ENCODE data around the gene CHTOP.
A peak's percentile ranks its signal among the peaks of the same experiment; 100 is the strongest.
"Not testable (repeated sequence)": the region's sequence is repeated elsewhere in the genome, so short reads cannot be mapped to it uniquely, and the experiment has no call there.

Gene CHTOP

GRCh38 chr1:153635872-153636271, 2.0 kb downstream of the CHTOP start:
- no peak for DNase-seq

DNA sequence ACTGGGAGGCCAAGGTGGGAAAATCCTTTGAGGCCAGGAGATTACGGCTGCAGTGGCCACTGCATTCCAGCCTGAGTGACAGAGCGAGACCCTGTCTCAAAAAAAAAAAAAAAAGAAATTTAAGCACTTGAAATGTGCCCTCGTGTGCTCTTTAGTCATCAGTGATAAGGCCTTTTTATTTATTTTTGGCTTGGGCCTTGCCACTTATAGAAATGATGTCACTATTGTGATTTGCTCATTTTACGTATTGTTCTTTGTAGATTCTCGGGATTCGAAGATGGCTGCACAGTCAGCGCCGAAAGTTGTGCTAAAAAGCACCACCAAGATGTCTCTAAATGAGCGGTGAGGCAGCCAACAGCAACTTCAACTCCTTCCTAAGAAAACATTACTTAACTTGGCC, 2.4 kb downstream of the CHTOP start:
- DNase-seq: no peak

DNA sequence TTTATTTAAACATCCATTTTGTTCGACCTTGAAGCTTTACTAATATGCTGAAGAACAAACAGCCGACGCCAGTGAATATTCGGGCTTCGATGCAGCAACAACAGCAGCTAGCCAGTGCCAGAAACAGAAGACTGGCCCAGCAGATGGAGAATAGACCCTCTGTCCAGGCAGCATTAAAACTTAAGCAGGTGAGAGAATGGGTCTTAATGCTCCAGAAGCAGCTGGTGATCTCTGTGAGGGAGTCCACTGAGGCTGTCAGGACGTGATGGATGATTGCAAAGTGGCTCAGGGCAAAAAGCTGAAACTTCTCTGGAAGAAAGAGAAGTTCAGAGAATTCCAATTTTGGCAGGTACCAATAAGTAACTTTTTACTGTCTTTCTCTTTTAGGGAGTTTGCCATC, 4.4 kb downstream of the CHTOP start:
- no peak for DNase-seq

DNA sequence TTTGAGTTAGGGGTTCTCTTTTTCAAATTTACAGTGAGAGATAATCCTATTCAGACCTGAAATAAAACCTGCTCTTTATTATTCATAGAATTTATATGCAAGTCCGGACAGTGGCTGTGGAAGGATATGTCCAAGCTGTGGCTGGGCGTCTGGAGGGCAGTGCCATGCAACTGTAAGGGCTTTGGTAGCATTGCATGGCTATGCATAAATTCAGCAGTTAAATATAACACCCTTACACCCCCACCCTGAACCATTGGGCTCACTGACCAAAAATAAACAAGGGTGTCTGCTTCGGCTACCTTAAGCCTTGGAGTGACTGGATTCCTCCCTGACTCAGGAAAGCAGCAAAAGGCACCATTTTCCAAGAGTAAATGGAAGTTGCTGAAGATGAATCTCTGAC, 5.4 kb downstream of the CHTOP start:
- DNase-seq: no peak

DNA sequence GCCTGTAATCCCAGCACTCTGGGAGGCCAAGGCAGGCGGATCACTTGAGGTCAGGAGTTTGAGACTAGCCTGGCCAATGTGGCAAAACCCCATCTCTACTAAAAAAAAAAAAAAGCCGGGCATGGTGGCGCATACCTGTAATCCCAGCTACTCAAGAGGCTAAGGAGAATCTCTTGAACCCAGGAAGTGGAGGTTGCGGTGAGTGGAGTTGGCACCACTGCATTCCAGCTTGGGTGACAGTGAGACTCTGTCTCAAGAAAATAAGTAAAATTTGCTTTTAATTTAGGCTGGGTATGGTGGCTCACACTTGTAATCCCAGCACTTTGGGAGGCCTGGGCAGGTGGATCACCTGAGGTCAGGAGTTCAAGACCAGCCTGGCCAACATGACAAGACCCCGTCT, 6.3 kb downstream of the CHTOP start:
- DNase-seq: not testable (repeated sequence)

DNA sequence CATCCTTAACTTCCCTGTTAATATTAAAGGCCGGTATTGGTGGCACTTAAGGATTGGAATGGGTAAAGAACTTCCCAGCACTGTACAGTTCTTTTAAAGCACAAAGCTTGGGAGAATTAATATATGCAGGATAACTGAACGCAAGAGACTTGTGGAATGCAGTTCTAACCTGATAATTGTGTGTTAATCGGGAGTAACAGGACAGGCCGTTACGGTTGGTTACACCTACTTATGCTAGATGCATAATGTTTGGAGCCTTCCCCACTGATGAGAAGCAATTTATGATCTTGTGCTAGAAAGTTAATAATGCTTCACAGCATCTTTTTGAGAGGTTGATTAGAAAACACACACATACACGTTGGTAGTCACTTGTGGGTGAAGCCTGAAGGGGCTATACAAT, 7.0 kb downstream of the CHTOP start:
- DNase-seq: no peak

DNA sequence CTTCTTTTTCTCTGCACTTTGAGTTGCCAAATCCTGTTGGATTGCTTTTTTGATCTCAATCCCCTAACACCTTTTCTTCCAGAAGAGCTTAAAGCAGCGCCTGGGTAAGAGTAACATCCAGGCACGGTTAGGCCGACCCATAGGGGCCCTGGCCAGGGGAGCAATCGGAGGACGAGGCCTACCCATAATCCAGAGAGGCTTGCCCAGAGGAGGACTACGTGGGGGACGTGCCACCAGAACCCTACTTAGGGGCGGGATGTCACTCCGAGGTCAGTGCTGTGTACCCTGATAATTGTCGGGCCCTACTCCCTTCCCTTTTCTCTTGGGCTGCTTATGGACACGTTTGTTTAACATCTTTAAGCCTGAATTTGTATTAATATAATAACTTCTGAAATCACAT, 8.3 kb downstream of the CHTOP start:
- no peak for DNase-seq

- no peak for DNase-seq
Observed at GRCh38 chr1:153643100-153643499, 9.2 kb downstream of the CHTOP start.

DNA sequence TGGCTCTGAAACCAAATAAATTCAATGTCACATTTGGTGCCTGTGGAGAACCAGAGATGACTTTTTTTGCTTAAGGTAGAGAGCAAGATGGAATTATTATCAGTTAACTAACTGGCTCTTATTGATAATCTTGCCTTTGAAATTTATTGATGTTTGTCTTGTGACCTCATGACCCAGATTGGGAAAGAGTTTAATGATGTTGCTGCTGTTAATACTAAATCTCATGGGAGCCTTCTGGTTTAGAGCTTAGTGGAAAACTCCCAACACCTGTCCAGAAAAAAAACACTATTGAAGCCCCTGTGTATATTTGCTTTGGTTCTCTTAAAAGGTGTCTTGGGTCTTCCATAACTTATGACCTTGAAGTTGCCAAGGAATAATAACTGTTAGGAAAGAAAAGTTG, 9.9 kb downstream of the CHTOP start:
- DNase-seq: no peak

DNA sequence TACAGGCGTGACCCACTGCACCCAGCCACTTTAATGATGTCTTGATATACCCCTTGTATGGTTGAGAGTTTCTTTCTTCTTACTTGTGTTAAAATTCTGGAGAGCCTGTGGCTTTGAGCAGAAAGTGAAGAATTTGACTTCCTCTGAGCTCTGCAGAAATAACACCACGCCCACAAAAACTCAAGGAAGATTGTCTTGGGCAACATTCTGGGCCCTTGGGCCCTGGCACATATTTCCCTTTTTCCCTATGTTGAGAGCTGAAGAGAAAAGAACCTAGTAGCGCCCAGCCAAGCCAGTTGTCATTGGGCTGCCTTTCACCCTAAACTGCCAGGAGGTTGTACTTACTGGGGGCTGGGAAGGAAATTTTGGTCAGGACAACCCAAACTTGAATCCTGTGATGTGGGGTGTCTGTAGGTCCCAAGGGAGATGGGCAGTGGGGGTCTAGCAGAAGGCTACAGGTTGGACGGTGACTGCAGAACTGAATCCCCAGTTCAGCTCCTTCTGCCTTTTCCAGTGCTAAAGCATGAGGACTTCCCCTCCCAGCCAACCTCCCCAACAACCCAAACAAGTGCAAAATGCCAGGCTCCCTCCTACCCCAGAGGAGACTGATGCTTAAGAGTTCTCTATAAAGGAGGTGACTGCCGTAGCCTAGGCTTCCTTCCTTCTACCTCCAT, 12.9 kb downstream of the CHTOP start:
- no peak for DNase-seq

- no peak for DNase-seq
Observed at GRCh38 chr1:153647346-153647714, 13.5 kb downstream of the CHTOP start.

DNA sequence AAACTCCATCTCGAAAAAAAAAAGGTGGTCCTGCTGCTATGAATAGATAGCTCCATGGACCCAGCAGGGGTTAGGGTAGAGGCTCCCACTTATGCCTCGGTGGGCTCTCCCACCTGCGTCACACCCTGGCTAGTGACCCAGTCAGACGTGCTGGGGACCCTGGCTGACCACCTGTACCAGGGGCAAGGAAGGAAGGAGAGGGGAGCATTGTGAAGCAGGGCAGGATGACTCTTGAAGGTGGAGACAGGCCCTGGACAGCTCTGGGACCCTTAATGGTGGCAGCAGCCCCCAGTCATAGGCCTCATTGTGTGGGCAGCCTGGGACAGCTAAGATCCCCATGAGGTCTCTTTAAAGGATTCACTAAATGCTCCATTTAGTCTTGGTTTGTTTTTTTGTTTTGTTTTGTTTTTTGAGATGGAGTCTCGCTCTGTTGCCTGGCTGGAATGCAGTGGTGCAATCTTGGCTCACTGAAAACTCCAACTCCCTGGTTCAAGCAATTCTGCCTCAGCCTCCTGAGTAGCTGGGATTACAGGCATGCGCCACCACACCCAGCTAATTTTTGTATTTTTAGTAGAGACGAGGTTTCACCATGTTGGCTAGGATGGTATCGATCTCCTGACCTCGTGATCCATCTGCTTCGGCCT, 14.3 kb downstream of the CHTOP start:
- no peak for DNase-seq

GRCh38 chr1:153649137-153649862, 15.4 kb downstream of the CHTOP start:
- no peak for DNase-seq

GRCh38 chr1:153649863-153650235, 16.0 kb downstream of the CHTOP start:
- DNase-seq: peak; percentile 79 to 89

DNA sequence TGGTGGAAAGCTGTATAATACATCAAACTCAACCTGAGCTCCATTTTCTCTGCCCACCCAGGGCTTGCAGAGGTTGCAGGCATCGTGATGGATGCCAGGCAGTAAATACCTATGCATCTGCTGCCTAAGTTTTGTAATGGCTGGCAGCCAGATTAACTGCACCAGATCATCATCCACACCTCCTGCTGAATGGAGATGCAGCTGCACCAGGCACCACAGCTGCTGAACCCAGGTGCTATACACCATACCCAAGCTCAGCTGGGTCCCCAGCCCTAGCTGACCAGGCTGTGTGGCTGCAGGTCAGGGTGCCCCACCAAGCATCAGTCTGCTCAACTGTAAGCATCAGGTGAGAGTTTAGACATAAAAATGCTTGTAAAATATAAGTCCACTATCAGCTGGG, 17.9 kb downstream of the CHTOP start:
- no peak for DNase-seq

- no peak for DNase-seq
Observed at GRCh38 chr1:153652805-153653500, 19.1 kb downstream of the CHTOP start.

- no peak for DNase-seq
Observed at GRCh38 chr1:153655333-153655732, 21.5 kb downstream of the CHTOP start.

GRCh38 chr1:153658400-153659174, 24.7 kb downstream of the CHTOP start, which contains the start of gene SNAPIN:
Gene SNAPIN (plus strand): TSS chr1:153658703. CDS start chr1:153658744, 41 bp downstream.
- peak; percentile 89 to 93 for DNase-seq

- DNase-seq: no peak
Observed at GRCh38 chr1:153659175-153659534, 25.3 kb downstream of the CHTOP start.

DNA sequence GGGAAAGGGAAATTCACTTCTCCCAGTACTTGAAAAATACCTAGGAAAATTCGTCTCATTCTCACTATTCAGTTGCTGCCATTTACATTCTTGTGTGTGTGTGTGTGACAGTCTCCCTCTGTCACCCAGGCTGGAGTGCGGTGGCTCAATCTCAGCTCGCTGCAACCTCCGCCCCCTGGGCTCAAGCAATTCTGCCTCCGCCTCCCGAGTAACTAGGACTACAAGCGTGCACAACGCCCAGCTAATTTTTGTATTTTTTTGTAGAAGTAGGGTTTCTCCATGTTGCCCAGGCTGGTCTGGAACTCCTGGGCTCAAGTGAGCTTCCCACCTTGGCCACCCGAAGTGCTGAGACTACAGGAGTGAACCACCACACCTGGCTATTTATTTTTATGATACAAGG, 25.8 kb downstream of the CHTOP start:
- no peak for DNase-seq

DNA sequence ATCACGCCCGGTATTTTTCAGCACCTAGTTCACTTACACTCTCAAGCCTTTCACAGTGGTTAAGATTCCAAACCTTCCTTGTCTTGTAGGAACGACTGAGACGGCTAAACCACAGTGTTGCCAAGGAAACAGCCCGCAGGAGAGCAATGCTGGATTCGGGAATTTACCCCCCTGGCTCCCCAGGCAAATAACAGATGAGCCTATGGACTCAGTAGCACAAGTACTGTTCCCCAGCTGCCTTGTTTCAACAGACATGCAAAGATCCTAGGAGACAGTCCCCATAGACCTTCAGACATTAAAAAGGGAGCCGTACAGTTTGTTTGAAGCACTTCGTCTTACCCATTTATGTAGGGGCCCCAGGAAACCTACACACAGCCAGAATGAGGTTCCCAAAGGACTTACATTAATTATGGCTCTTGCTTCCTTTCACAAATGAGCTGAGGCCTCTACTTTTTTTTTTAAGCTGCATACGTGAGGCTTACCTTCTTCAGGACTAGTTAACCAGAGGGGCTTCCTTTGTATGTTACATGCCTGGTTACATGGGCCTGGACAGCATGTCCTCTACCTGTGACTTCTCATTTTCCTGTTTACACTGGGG, 27.3 kb downstream of the CHTOP start:
- no peak for DNase-seq

- no peak for DNase-seq
Observed at GRCh38 chr1:153662269-153662668, 28.4 kb downstream of the CHTOP start.

GRCh38 chr1:153663211-153663610, 29.3 kb downstream of the CHTOP start:
- no peak for DNase-seq

Measured in NCI-H446 (cell line).